HG02852 (cell line): ENCODE data around the gene PDZD4.

ENCODE experiments used
- ATAC-seq: cut with Tn5 transposase; IDR thresholded peaks from one replicate; pipeline ENCODE4 v1.9.1; 2021; ENCODE audit warnings: mild to moderate bottlenecking, moderate library complexity; ENCODE audit not compliant: unreplicated experiment

Gene PDZD4

GRCh38 chrX:153773741-153774575 lies 56.4 kb downstream of the PDZD4 start:
- ATAC-seq: no peak

GRCh38 chrX:153773218-153773611 lies 57.1 kb downstream of the PDZD4 start:
- ATAC-seq: no peak

- ATAC-seq: no peak
These were observed 57.8 kb downstream of the PDZD4 start for GRCh38 chrX:153772316-153773217.

GRCh38 chrX:153771415-153772315 lies 58.7 kb downstream of the PDZD4 start:
- ATAC-seq: no peak

GRCh38 chrX:153770601-153771414 lies 59.5 kb downstream of the PDZD4 start:
- no peak for ATAC-seq

- ATAC-seq: no peak
These were observed 60.3 kb downstream of the PDZD4 start for GRCh38 chrX:153769865-153770600.

GRCh38 chrX:153769158-153769864 lies 61.0 kb downstream of the PDZD4 start:
- ATAC-seq: no peak

GRCh38 chrX:153768311-153769157 lies 61.8 kb downstream of the PDZD4 start:
- no peak for ATAC-seq

- ATAC-seq: no peak
These were observed 62.7 kb downstream of the PDZD4 start for GRCh38 chrX:153767674-153768055.

- no peak for ATAC-seq
These were observed 63.3 kb downstream of the PDZD4 start for GRCh38 chrX:153766871-153767673.

- no peak for ATAC-seq
These were observed 64.1 kb downstream of the PDZD4 start for GRCh38 chrX:153766098-153766817.

- ATAC-seq: no peak
These were observed 64.9 kb downstream of the PDZD4 start for GRCh38 chrX:153765138-153766079.

- ATAC-seq: no peak
These were observed 65.6 kb downstream of the PDZD4 start for GRCh38 chrX:153764786-153765137.

- no peak for ATAC-seq
These were observed 66.2 kb downstream of the PDZD4 start, which contains the start of gene PLXNB3 for GRCh38 chrX:153763989-153764755. Gene PLXNB3, plus strand, starts transcription at chrX:153764249. Its CDS starts 1,287 bp downstream, at chrX:153765536.
